Prostate gland (tissue), 2 donors: ENCODE measurements around the gene ZBTB40.

ENCODE experiments used
- POLR2A ChIP-seq: fragments of 450-650 bp; IDR thresholded peaks from one replicate; pipeline ENCODE4 v1.6.1; 2016; ENCODE audit warnings: antibody characterized with exemption, mild to moderate bottlenecking
- POLR2AphosphoS5 ChIP-seq: sonication (generic); formaldehyde crosslinking; IDR thresholded peaks from one replicate; pipeline ENCODE4 v1.6.1; 2017; ENCODE audit warnings: antibody characterized with exemption
- TF ChIP-seq, protein P1 (sequence below), 4 experiments: fragments of 200-600 bp in 2 of 4; fragments of 450-650 bp in 2 of 4; sonication (generic) in 2 of 4; IDR thresholded peaks; 1 replicate in 3 of 4; 2 replicates in 1 of 4; pipeline ENCODE4 v1.5.1; 2016 to 2019; ENCODE audit warnings: antibody characterized with exemption in 4 of 4, mild to moderate bottlenecking in 2 of 4, moderate library complexity in 2 of 4

DNA sequence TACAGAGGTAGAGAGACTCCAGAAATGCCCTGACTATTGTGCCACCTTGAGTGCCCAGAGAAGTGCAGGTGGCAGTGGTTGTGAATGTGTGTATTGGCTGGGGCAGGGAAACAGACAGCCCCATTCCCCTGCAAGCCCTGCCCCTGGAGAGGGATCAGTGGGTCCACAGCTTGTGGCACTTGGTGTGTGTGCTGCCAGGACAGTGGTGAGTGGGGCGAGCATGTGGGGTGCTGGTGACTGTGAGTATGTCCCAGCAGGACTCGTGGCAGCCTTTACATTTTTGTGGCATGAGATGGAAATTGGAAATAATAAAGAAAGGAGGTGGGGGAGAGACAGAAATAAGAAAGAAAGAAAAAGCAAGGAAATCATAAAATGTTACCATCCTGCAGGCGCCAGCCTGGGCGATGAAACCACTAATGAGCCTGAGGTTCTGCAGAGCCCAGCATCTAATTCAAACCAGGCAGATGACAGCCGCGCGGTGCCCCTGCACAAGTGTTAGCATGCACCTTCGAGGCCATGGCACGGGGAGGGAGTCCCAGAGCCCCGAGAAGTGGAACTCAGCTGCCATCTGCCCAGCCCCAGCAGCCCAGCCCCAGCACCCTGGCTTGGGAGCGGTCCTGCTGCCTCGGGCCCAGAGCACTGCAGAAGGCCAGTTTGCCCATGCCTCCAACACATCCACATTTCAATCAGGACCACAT, 49.1 kb upstream of the ZBTB40 start:
- TF ChIP-seq POLR2A (no peak), POLR2AphosphoS5 (no peak)
- TF ChIP-seq, protein P1, sequence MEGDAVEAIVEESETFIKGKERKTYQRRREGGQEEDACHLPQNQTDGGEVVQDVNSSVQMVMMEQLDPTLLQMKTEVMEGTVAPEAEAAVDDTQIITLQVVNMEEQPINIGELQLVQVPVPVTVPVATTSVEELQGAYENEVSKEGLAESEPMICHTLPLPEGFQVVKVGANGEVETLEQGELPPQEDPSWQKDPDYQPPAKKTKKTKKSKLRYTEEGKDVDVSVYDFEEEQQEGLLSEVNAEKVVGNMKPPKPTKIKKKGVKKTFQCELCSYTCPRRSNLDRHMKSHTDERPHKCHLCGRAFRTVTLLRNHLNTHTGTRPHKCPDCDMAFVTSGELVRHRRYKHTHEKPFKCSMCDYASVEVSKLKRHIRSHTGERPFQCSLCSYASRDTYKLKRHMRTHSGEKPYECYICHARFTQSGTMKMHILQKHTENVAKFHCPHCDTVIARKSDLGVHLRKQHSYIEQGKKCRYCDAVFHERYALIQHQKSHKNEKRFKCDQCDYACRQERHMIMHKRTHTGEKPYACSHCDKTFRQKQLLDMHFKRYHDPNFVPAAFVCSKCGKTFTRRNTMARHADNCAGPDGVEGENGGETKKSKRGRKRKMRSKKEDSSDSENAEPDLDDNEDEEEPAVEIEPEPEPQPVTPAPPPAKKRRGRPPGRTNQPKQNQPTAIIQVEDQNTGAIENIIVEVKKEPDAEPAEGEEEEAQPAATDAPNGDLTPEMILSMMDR (IDR thresholded peaks at IDR 0.05), result no peak
